ENCODE measurements around the gene KLF17. TPM values are rescaled to one million over a fixed set of nuclear protein-coding genes. Genes with fewer than 3 reads are reported as not detected.

KLF17 gene
- polyA plus RNA-seq, 3 donors: not detected

GRCh38 chr1:44076066-44076465, 42.6 kb upstream of the KLF17 start:
- TF ChIP-seq, protein P1, sequence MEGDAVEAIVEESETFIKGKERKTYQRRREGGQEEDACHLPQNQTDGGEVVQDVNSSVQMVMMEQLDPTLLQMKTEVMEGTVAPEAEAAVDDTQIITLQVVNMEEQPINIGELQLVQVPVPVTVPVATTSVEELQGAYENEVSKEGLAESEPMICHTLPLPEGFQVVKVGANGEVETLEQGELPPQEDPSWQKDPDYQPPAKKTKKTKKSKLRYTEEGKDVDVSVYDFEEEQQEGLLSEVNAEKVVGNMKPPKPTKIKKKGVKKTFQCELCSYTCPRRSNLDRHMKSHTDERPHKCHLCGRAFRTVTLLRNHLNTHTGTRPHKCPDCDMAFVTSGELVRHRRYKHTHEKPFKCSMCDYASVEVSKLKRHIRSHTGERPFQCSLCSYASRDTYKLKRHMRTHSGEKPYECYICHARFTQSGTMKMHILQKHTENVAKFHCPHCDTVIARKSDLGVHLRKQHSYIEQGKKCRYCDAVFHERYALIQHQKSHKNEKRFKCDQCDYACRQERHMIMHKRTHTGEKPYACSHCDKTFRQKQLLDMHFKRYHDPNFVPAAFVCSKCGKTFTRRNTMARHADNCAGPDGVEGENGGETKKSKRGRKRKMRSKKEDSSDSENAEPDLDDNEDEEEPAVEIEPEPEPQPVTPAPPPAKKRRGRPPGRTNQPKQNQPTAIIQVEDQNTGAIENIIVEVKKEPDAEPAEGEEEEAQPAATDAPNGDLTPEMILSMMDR (IDR thresholded peaks at IDR 0.05): no peak
- no peaks in the 10 kb centered on the region for H3K9me3 ChIP-seq (replicated peaks in 1 of 2; ENCODE audit: control insufficient read depth in 1 of 2, insufficient read depth in 1 of 2, low read length in 2 of 2)
- no peaks in the 10 kb centered on the region for H3K79me2 ChIP-seq (ENCODE audit: insufficient read depth, low read length)
- no peak overlapping the region for H2AFZ ChIP-seq (ENCODE audit: insufficient read depth, low read depth, low read length, poor library complexity, severe bottlenecking)
- H3K36me3 ChIP-seq (replicated peaks in 1 of 2; ENCODE audit: control insufficient read depth in 1 of 2, insufficient read depth in 2 of 2, low read length in 2 of 2): no peaks in the 10 kb centered on the region
- H3K4me1 ChIP-seq (ENCODE audit: control insufficient read depth in 1 of 2, insufficient read depth in 2 of 2, low read length in 2 of 2): peaks cover 16 to 18% of the 10 kb centered on the region in 2 donors
- no peaks in the 10 kb centered on the region for H3K36me3 Mint-ChIP-seq
- no peaks in the 10 kb centered on the region for H3K27me3 ChIP-seq (ENCODE audit: control insufficient read depth in 2 of 2, insufficient read depth in 2 of 2, low read length in 2 of 2)
- no peak overlapping the region for H3K4me3 ChIP-seq (replicated peaks in 1 of 3; ENCODE audit: low read depth in 2 of 3, low read length in 3 of 3)
- no peak for DNase-seq
- H3K9me3 Mint-ChIP-seq: no peaks in the 10 kb centered on the region
- no CpG with 5 or more reads among the region's 1 CpG for WGBS (ENCODE audit: insufficient coverage)
- H3K4me1 Mint-ChIP-seq: peaks cover 29% of the 10 kb centered on the region
- no peak overlapping the region for H3K4me2 ChIP-seq (replicated peaks; ENCODE audit: extremely low read depth, low read length, poor library complexity, severe bottlenecking)
- H3K4me3 Mint-ChIP-seq: no peak overlapping the region
- intact Hi-C loops (cut with micrococcal nuclease): no loop called here
- no peak overlapping the region for H3K27ac Mint-ChIP-seq
- H3K27me3 Mint-ChIP-seq (ENCODE audit: low read depth in 3 of 3): peaks cover 0 to 4% (median 1%) of the 10 kb centered on the region in 3 donors
- no peak overlapping the region for H3K27ac ChIP-seq (ENCODE audit: low read depth in 1 of 2, low read length in 2 of 2)
- no peak overlapping the region for H3K9ac ChIP-seq (ENCODE audit: insufficient read depth, low read length, poor library complexity, severe bottlenecking)
- no peaks in the 10 kb centered on the region for H4K20me1 ChIP-seq (ENCODE audit: insufficient read depth, low read length)

GRCh38 chr1:44077421-44077820, 41.2 kb upstream of the KLF17 start:
- Histone ChIP-seq H3K4me2 (replicated peaks; ENCODE audit: extremely low read depth, low read length, poor library complexity, severe bottlenecking) (no peak overlapping the region), H3K36me3 (replicated peaks in 1 of 2; ENCODE audit: control insufficient read depth in 1 of 2, insufficient read depth in 2 of 2, low read length in 2 of 2) (no peaks in the 10 kb centered on the region), H3K9me3 (replicated peaks in 1 of 2; ENCODE audit: control insufficient read depth in 1 of 2, insufficient read depth in 1 of 2, low read length in 2 of 2) (no peaks in the 10 kb centered on the region), H3K27me3 (ENCODE audit: control insufficient read depth in 2 of 2, insufficient read depth in 2 of 2, low read length in 2 of 2) (no peaks in the 10 kb centered on the region), H3K79me2 (ENCODE audit: insufficient read depth, low read length) (no peaks in the 10 kb centered on the region), H2AFZ (ENCODE audit: insufficient read depth, low read depth, low read length, poor library complexity, severe bottlenecking) (no peak overlapping the region), H3K4me1 (ENCODE audit: control insufficient read depth in 1 of 2, insufficient read depth in 2 of 2, low read length in 2 of 2) (peaks cover 11 to 16% of the 10 kb centered on the region in 2 donors), H3K27ac (ENCODE audit: low read depth in 1 of 2, low read length in 2 of 2) (no peak overlapping the region), H3K9ac (ENCODE audit: insufficient read depth, low read length, poor library complexity, severe bottlenecking) (no peak overlapping the region), H3K4me3 (replicated peaks in 1 of 3; ENCODE audit: low read depth in 2 of 3, low read length in 3 of 3) (no peak overlapping the region), H4K20me1 (ENCODE audit: insufficient read depth, low read length) (no peaks in the 10 kb centered on the region)
- 100% methylated on average over 4 of the region's 5 CpGs for WGBS (ENCODE audit: insufficient coverage)
- no peak for DNase-seq
- intact Hi-C loops (cut with micrococcal nuclease): no loop called here
- no peaks in the 10 kb centered on the region for H3K36me3 Mint-ChIP-seq
- H3K9me3 Mint-ChIP-seq: no peaks in the 10 kb centered on the region
- H3K27me3 Mint-ChIP-seq (ENCODE audit: low read depth in 3 of 3): peaks cover 0 to 4% (median 1%) of the 10 kb centered on the region in 3 donors
- TF ChIP-seq, protein P1 (IDR thresholded peaks at IDR 0.05): no peak
- H3K4me3 Mint-ChIP-seq: no peak overlapping the region
- peaks cover 21% of the 10 kb centered on the region for H3K4me1 Mint-ChIP-seq
- no peak overlapping the region for H3K27ac Mint-ChIP-seq

Measured in CD14-positive monocyte (primary cell).